ENCODE data around the gene TMEM163. TPM values are rescaled to one million over a fixed set of nuclear protein-coding genes. Genes with fewer than 3 reads are reported as not detected.

TMEM163 gene
- polyA plus RNA-seq, 3 donors = 0.01 TPM; not detected in 2

- Histone ChIP-seq H4K20me1 (ENCODE audit: insufficient read depth, low read length) (no peaks in the 10 kb centered on the region), H3K4me3 (replicated peaks in 1 of 3; ENCODE audit: low read depth in 2 of 3, low read length in 3 of 3) (no peak overlapping the region), H3K27me3 (ENCODE audit: control insufficient read depth in 2 of 2, insufficient read depth in 2 of 2, low read length in 2 of 2) (no peaks in the 10 kb centered on the region), H3K4me1 (ENCODE audit: control insufficient read depth in 1 of 2, insufficient read depth in 2 of 2, low read length in 2 of 2) (peaks cover 0 to 5% of the 10 kb centered on the region in 2 donors), H3K4me2 (replicated peaks; ENCODE audit: extremely low read depth, low read length, poor library complexity, severe bottlenecking) (no peak overlapping the region), H2AFZ (ENCODE audit: insufficient read depth, low read depth, low read length, poor library complexity, severe bottlenecking) (no peak overlapping the region), H3K27ac (ENCODE audit: low read depth in 1 of 2, low read length in 2 of 2) (no peak overlapping the region), H3K9me3 (replicated peaks in 1 of 2; ENCODE audit: control insufficient read depth in 1 of 2, insufficient read depth in 1 of 2, low read length in 2 of 2) (no peaks in the 10 kb centered on the region), H3K36me3 (replicated peaks in 1 of 2; ENCODE audit: control insufficient read depth in 1 of 2, insufficient read depth in 2 of 2, low read length in 2 of 2) (no peaks in the 10 kb centered on the region), H3K79me2 (ENCODE audit: insufficient read depth, low read length) (no peaks in the 10 kb centered on the region), H3K9ac (ENCODE audit: insufficient read depth, low read length, poor library complexity, severe bottlenecking) (no peak overlapping the region)
- no peak overlapping the region for H3K4me3 Mint-ChIP-seq
- H3K27ac Mint-ChIP-seq = no peak overlapping the region
- H3K4me1 Mint-ChIP-seq = peaks cover 8% of the 10 kb centered on the region
- H3K9me3 Mint-ChIP-seq = peaks cover 0 to 5% (median 0%) of the 10 kb centered on the region in 7 donors
- intact Hi-C loops (cut with micrococcal nuclease) = no loop called here
- 53% methylated on average over 8 of the region's 12 CpGs for WGBS (ENCODE audit: insufficient coverage)
- DNase-seq = no peak
- TF ChIP-seq, protein P1, sequence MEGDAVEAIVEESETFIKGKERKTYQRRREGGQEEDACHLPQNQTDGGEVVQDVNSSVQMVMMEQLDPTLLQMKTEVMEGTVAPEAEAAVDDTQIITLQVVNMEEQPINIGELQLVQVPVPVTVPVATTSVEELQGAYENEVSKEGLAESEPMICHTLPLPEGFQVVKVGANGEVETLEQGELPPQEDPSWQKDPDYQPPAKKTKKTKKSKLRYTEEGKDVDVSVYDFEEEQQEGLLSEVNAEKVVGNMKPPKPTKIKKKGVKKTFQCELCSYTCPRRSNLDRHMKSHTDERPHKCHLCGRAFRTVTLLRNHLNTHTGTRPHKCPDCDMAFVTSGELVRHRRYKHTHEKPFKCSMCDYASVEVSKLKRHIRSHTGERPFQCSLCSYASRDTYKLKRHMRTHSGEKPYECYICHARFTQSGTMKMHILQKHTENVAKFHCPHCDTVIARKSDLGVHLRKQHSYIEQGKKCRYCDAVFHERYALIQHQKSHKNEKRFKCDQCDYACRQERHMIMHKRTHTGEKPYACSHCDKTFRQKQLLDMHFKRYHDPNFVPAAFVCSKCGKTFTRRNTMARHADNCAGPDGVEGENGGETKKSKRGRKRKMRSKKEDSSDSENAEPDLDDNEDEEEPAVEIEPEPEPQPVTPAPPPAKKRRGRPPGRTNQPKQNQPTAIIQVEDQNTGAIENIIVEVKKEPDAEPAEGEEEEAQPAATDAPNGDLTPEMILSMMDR (IDR thresholded peaks at IDR 0.05) = no peak
- peaks cover 4 to 6% (median 5%) of the 10 kb centered on the region in 3 donors for H3K27me3 Mint-ChIP-seq (ENCODE audit: low read depth in 3 of 3)
- no peaks in the 10 kb centered on the region for H3K36me3 Mint-ChIP-seq
These were observed 48.8 kb downstream of the TMEM163 start for GRCh38 chr2:134669731-134670669.

- Mint-ChIP-seq H3K27ac (no peak overlapping the region), H3K4me1 (peaks cover 8% of the 10 kb centered on the region), H3K27me3 (ENCODE audit: low read depth in 3 of 3) (peaks cover 4 to 6% (median 6%) of the 10 kb centered on the region in 3 donors), H3K36me3 (no peaks in the 10 kb centered on the region), H3K9me3 (peaks cover 0 to 5% (median 0%) of the 10 kb centered on the region in 7 donors), H3K4me3 (no peak overlapping the region)
- Histone ChIP-seq H3K27me3 (ENCODE audit: control insufficient read depth in 2 of 2, insufficient read depth in 2 of 2, low read length in 2 of 2) (no peaks in the 10 kb centered on the region), H3K9me3 (replicated peaks in 1 of 2; ENCODE audit: control insufficient read depth in 1 of 2, insufficient read depth in 1 of 2, low read length in 2 of 2) (no peaks in the 10 kb centered on the region), H4K20me1 (ENCODE audit: insufficient read depth, low read length) (no peaks in the 10 kb centered on the region), H3K79me2 (ENCODE audit: insufficient read depth, low read length) (no peaks in the 10 kb centered on the region), H3K36me3 (replicated peaks in 1 of 2; ENCODE audit: control insufficient read depth in 1 of 2, insufficient read depth in 2 of 2, low read length in 2 of 2) (no peaks in the 10 kb centered on the region), H3K4me3 (replicated peaks in 1 of 3; ENCODE audit: low read depth in 2 of 3, low read length in 3 of 3) (no peak overlapping the region), H3K4me2 (replicated peaks; ENCODE audit: extremely low read depth, low read length, poor library complexity, severe bottlenecking) (no peak overlapping the region), H2AFZ (ENCODE audit: insufficient read depth, low read depth, low read length, poor library complexity, severe bottlenecking) (no peak overlapping the region), H3K4me1 (ENCODE audit: control insufficient read depth in 1 of 2, insufficient read depth in 2 of 2, low read length in 2 of 2) (peaks cover 0 to 5% of the 10 kb centered on the region in 2 donors), H3K9ac (ENCODE audit: insufficient read depth, low read length, poor library complexity, severe bottlenecking) (no peak overlapping the region), H3K27ac (ENCODE audit: low read depth in 1 of 2, low read length in 2 of 2) (no peak overlapping the region)
- WGBS (ENCODE audit: insufficient coverage) = 81% methylated on average over 4 of the region's 7 CpGs
- DNase-seq = no peak
- intact Hi-C loops (cut with micrococcal nuclease) = no loop called here
- TF ChIP-seq, protein P1 (IDR thresholded peaks at IDR 0.05) = no peak
These were observed 50.0 kb downstream of the TMEM163 start for GRCh38 chr2:134668821-134669220.
